Caco-2 (cell line): ENCODE results near the gene TIMP2. TPM values are rescaled to one million over a fixed set of nuclear protein-coding genes. Genes with fewer than 3 reads are reported as not detected.
A peak's percentile ranks its signal among the peaks of the same experiment; 100 is the strongest.

Experiments used
- Bru-seq: library from RNA; stranded (reverse); fragments of 400-500 nt; gene quantifications from one replicate; lab custom pipeline; 2021; lab: Mats Ljungman, UMichigan
- BruChase-seq, 2 experiments: library from RNA; stranded (reverse); fragments of 400-500 nt; gene quantifications; one replicate each; lab custom pipeline; 2021; lab: Mats Ljungman, UMichigan
- BruUV-seq: library from RNA; stranded (reverse); fragments of 400-500 nt; replicated peaks from 2 replicates; lab custom pipeline; 2021; lab: Mats Ljungman, UMichigan
- CTCF ChIA-PET: fragments of 300-600 bp; sonication (Branson Sonifier 250); formaldehyde crosslinking; loops from one replicate; lab custom pipeline; 2022; ENCODE audit warnings: antibody characterized with exemption; lab: Charles Lee
- POLR2A ChIA-PET: fragments of 300-600 bp; sonication (Branson Sonifier 250); formaldehyde crosslinking; loops from one replicate; lab custom pipeline; 2022; ENCODE audit warnings: antibody characterized with exemption; lab: Charles Lee
- DNase-seq, 2 experiments: peaks; one replicate each; pipeline versions ENCODE4 v3.0.0 to v3.0.0-alpha.2; 2020 to 2022
- H3K27me3 ChIP-seq: replicated peaks from 2 replicates; pipeline ENCODE4 v1.6.0; 2011; ENCODE audit warnings: low read length; ENCODE audit not compliant: control insufficient read depth, insufficient read depth
- H3K36me3 ChIP-seq: 2 replicates; pipeline ENCODE4 v1.5.1; 2011; ENCODE audit warnings: low read length; ENCODE audit not compliant: control insufficient read depth, insufficient read depth
- H3K4me1 ChIP-seq: fragments of 250-450 bp; sonication (Bioruptor Pico); 2 replicates; pipeline ENCODE4 v1.5.1; 2020; ENCODE audit warnings: mild to moderate bottlenecking
- H3K4me3 ChIP-seq: 2 replicates; pipeline ENCODE4 v1.5.1; 2011; ENCODE audit warnings: low read depth, mild to moderate bottlenecking, control low read depth, low read length
- H3K9me3 ChIP-seq: fragments of 250-450 bp; sonication (Bioruptor Pico); 2 replicates; pipeline ENCODE4 v1.5.1; 2020; ENCODE audit warnings: mild to moderate bottlenecking, moderate library complexity
- H3K27ac Mint-ChIP-seq: one replicate; pipeline ENCODE4 v1.8.0; 2022; ENCODE audit warnings: mixed read lengths; ENCODE audit not compliant: unreplicated experiment
- H3K27me3 Mint-ChIP-seq: one replicate; pipeline ENCODE4 v1.8.0; 2022; ENCODE audit warnings: mixed read lengths; ENCODE audit not compliant: insufficient read depth, unreplicated experiment
- H3K36me3 Mint-ChIP-seq: one replicate; pipeline ENCODE4 v1.8.0; 2022; ENCODE audit warnings: mild to moderate bottlenecking, mixed read lengths; ENCODE audit not compliant: insufficient read depth, unreplicated experiment
- H3K4me1 Mint-ChIP-seq: one replicate; pipeline ENCODE4 v1.8.0; 2022; ENCODE audit warnings: low read depth, mixed read lengths; ENCODE audit not compliant: unreplicated experiment
- H3K4me3 Mint-ChIP-seq: one replicate; pipeline ENCODE4 v1.8.0; 2022; ENCODE audit warnings: mild to moderate bottlenecking, moderate library complexity, mixed read lengths; ENCODE audit not compliant: unreplicated experiment
- H3K9me3 Mint-ChIP-seq: one replicate; pipeline ENCODE4 v1.8.0; 2022; ENCODE audit warnings: mixed read lengths; ENCODE audit not compliant: unreplicated experiment
- CTCF ChIP-seq, 2 experiments: fragments of 200-600 bp in 1 of 2; IDR thresholded peaks; 1 replicate in 1 of 2; 2 replicates in 1 of 2; pipeline versions ENCODE4 v1.5.1 to v1.8.0; 2011 to 2022; ENCODE audit warnings: antibody characterized with exemption in 1 of 2, control low read depth in 1 of 2, inconsistent platforms in 1 of 2, low read depth in 1 of 2, low read length in 1 of 2, mild to moderate bottlenecking in 1 of 2, moderate library complexity in 1 of 2; ENCODE audit not compliant: insufficient read depth in 1 of 2, severe bottlenecking in 1 of 2, unreplicated experiment in 1 of 2
- intact Hi-C: fragments of 100-400 bp; cut with micrococcal nuclease; formaldehyde crosslinking; loops from one replicate; pipeline ENCODE4 v1.10.0; 2022; ENCODE audit not compliant: unreplicated experiment
- long read RNA-seq: library from polyadenylated mRNA; stranded (forward); transcript quantifications from one replicate; pipeline ENCODE4 v2.0.0, GENCODE V29; 2022
- total RNA-seq: library from RNA; stranded (reverse); gene quantifications from 2 replicates; pipeline ENCODE4 v1.2.3, GENCODE V29; 2022

The TIMP2 gene
- total RNA-seq (63.8 and 70.1 TPM in 2 replicates), Bru-seq, nascent RNA (percentile 66 among the genes with signal in this experiment), BruChase-seq, experiment 1, labeled RNA remaining after a 2-hour chase (percentile 71 among the genes with signal in this experiment), BruChase-seq, experiment 2, labeled RNA remaining after a 6-hour chase (percentile 81 among the genes with signal in this experiment)
- long read RNA-seq, transcript TIMP2-201 (5 exons, 3,652 nt), result major isoform, 60 of 61 reads
- long read RNA-seq, partial matches to known transcripts, result 0 of 61 reads
- long read RNA-seq, other reads (novel, unspliced or antisense), result 1 of 61 reads

GRCh38 chr17:78925234-78925633 lies at the start of gene TIMP2:
TSS of gene TIMP2 (minus strand) at chr17:78925387. CDS start at chr17:78925088, 299 bp downstream.
- no peaks in the 10 kb centered on the region for H3K9me3 ChIP-seq
- H3K4me1 Mint-ChIP-seq, result peaks cover 23% of the 10 kb centered on the region
- peak; percentile 88 to 91 for DNase-seq
- H3K4me3 ChIP-seq, result peak within 1 kb of the TSS; percentile 80
- peak within 1 kb of the TSS; percentile 90 for H3K4me3 Mint-ChIP-seq
- H3K36me3 Mint-ChIP-seq, result peaks cover 27% of the 10 kb centered on the region
- H3K27ac Mint-ChIP-seq, result peak within 1 kb of the TSS; percentile 39
- H3K36me3 ChIP-seq, result peaks cover 2% of the 10 kb centered on the region; the same call in 1 of the 2 replicates
- ChIA-PET POLR2A (no interaction called here), CTCF (no interaction called here)
- H3K27me3 ChIP-seq, result no peaks in the 10 kb centered on the region
- peaks cover 23% of the 10 kb centered on the region for H3K4me1 ChIP-seq
- H3K9me3 Mint-ChIP-seq, result no peaks in the 10 kb centered on the region
- BruUV-seq, result no TSS peak
- TF ChIP-seq CTCF (IDR thresholded peaks at IDR 0.05; ENCODE audit: insufficient read depth in 1 of 2, low read depth in 1 of 2, low read length in 1 of 2, severe bottlenecking in 1 of 2, unreplicated experiment in 1 of 2), result peak; percentile 35 to 62
- intact Hi-C loops, result loop anchor here (2.0 kb wide), 1 partner anchor 42 kb away; no protein-coding TSS in a partner anchor
- peaks cover 3% of the 10 kb centered on the region for H3K27me3 Mint-ChIP-seq

GRCh38 chr17:78973792-78974520 lies 48.8 kb upstream of the TIMP2 start:
- no peaks in the 10 kb centered on the region for H3K9me3 ChIP-seq
- no peak overlapping the region for H3K4me3 ChIP-seq
- DNase-seq, result no peak
- intact Hi-C loops, result no loop called here
- Mint-ChIP-seq H3K27ac (peak overlapping the region; percentile 40), H3K4me1 (peaks cover 24% of the 10 kb centered on the region), H3K9me3 (no peaks in the 10 kb centered on the region), H3K36me3 (peaks cover 9% of the 10 kb centered on the region), H3K4me3 (no peak overlapping the region), H3K27me3 (no peaks in the 10 kb centered on the region)
- no peak for TF ChIP-seq CTCF (IDR thresholded peaks at IDR 0.05; ENCODE audit: insufficient read depth in 1 of 2, low read depth in 1 of 2, low read length in 1 of 2, severe bottlenecking in 1 of 2, unreplicated experiment in 1 of 2)
- ChIA-PET POLR2A (no interaction called here), CTCF (interaction anchor here (0.5 to 3.6 kb wide), 3 partner anchors 51 to 445 kb away, joined by 3 to 41 read pairs (median 3); no protein-coding TSS in a partner anchor)
- peaks cover 42% of the 10 kb centered on the region for H3K4me1 ChIP-seq
- no TSS peak for BruUV-seq
- H3K36me3 ChIP-seq, result no peaks in the 10 kb centered on the region
- H3K27me3 ChIP-seq, result no peaks in the 10 kb centered on the region

GRCh38 chr17:78973196-78973595 lies 48.0 kb upstream of the TIMP2 start:
- Mint-ChIP-seq H3K27ac (peak overlapping the region; percentile 40), H3K4me3 (no peak overlapping the region), H3K9me3 (no peaks in the 10 kb centered on the region), H3K4me1 (peaks cover 24% of the 10 kb centered on the region), H3K36me3 (peaks cover 9% of the 10 kb centered on the region), H3K27me3 (no peaks in the 10 kb centered on the region)
- Histone ChIP-seq H3K9me3 (no peaks in the 10 kb centered on the region), H3K36me3 (no peaks in the 10 kb centered on the region), H3K4me1 (peaks cover 42% of the 10 kb centered on the region), H3K27me3 (no peaks in the 10 kb centered on the region), H3K4me3 (no peak overlapping the region)
- no peak for TF ChIP-seq CTCF (IDR thresholded peaks at IDR 0.05; ENCODE audit: insufficient read depth in 1 of 2, low read depth in 1 of 2, low read length in 1 of 2, severe bottlenecking in 1 of 2, unreplicated experiment in 1 of 2)
- intact Hi-C loops, result no loop called here
- CTCF ChIA-PET, result interaction anchor here (0.5 to 3.6 kb wide), 3 partner anchors 50 to 445 kb away, joined by 3 to 41 read pairs (median 3); no protein-coding TSS in a partner anchor
- POLR2A ChIA-PET, result no interaction called here
- DNase-seq, result peak; percentile 69 to 71
- no TSS peak for BruUV-seq
